GM19372 (cell line): ENCODE measurements around the gene NXPH1.
"Not testable (repeated sequence)": the region's sequence is repeated elsewhere in the genome, so short reads cannot be mapped to it uniquely, and the experiment has no call there.

Experiments used
- ATAC-seq: cut with Tn5 transposase; IDR thresholded peaks from one replicate; pipeline ENCODE4 v1.9.1; 2021; ENCODE audit warnings: mild to moderate bottlenecking, low read depth, moderate library complexity; ENCODE audit not compliant: unreplicated experiment

NXPH1 gene

DNA sequence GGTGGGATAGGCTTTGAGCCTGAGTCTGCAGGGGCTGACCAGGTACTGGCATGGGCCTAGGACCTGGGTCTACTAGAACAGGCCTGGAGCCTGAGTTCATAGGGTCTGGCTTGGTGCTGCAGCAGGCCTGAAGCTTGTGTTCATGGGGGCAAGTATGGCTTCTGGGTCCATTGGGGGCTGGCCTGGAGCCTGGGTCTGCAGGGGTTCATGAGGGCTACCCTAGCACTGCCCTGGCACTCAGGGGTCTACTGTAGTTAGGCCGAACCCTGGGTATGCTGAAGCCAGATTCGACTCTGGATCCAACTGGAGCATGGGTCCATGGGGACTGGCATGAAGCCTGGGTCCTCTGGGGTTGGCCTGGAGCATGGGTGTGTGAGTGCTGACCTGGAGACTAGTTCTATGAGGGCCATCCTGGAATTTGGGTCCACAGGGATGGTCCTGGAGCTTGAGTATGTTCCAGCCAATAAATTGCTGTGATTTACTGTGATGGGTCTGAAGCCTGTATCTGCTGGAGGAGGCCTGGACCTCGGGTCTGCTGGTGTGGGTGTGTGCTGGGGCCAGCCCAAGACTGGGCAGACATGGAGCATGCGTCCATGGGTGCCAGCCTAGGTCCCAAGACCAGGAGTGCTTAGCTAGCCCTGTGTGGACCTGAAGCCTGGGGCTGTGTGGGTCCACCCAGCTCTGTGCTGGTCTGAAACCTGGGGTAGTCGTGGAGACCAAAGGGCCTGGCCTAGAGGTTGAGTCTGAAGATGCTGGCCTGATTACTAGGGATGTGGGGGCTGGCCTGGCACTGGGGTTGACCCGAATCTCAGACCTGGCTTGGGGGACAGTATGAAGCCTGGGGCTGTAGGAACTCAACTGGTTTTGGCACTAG is 235.5 kb downstream of the NXPH1 start:
- ATAC-seq, result no peak

GRCh38 chr7:8669501-8669851 is 236.1 kb downstream of the NXPH1 start:
- no peak for ATAC-seq

DNA sequence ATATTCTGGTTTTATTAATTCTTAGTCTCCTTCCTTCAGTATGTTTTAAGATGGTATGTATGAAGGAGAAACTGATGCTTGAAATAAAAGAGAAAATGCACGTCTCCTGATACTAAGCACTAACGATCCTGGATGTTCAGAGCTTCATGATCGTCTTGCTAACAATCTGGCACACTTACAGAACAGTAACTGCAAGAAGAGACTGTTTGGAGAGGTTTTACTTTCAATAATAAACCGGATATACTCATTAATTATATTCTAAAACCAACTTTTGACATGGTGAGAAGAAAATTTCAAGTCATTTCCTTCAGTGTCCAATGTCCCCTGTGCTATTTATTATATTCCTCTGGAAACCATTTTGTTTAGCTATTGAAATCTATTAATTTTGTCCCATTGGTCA is 251.0 kb downstream of the NXPH1 start:
- ATAC-seq, result no peak

- no peak for ATAC-seq
These were observed 266.6 kb downstream of the NXPH1 start for GRCh38 chr7:8699875-8700624.

DNA sequence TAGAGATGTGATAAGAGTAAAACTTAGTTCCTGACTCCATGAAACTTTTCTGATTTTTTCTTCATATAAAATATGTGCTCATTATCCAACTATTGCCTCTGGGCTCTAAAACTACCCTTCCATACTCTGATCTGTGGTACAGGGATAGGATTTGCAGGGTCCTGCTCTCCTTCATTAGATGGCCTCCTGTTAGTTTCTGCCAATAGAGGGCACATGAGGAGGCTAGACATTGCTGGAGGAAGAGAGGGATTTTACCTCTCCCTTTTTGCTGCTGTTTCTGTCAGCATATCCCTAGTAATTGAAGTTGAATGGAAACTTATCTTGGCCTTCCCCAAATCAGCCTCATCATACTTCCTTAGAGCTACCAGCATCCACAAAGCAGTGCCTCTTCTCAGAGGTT is 269.4 kb downstream of the NXPH1 start:
- no peak for ATAC-seq

GRCh38 chr7:8710124-8710523 is 276.7 kb downstream of the NXPH1 start:
- ATAC-seq, result no peak

- no peak for ATAC-seq
These were observed 281.4 kb downstream of the NXPH1 start for GRCh38 chr7:8714791-8715190.

DNA sequence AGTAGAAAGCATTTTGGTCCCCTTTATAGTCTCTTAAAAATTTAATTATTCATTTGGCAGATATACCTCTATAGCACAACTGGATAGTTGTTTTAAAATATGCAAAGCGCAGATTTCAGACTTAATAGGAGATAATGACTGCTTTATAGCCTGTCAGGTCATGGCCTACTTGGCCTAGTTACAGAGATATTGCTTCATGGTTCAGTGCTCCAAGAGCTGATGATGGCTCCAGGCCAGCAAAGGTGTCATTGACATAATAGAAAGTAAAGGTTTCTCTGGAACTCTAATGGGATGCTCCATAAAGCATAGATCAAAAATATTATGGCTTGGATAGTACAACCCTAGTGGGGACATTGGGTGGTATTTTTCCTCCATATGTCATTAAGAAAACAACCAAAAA is 285.7 kb downstream of the NXPH1 start:
- ATAC-seq, result no peak

GRCh38 chr7:8724080-8724718 is 290.8 kb downstream of the NXPH1 start:
- peak; percentile 80 for ATAC-seq

- not testable (repeated sequence) for ATAC-seq
These were observed 298.3 kb downstream of the NXPH1 start for GRCh38 chr7:8731756-8732155.

GRCh38 chr7:8739837-8740236 is 306.4 kb downstream of the NXPH1 start:
- no peak for ATAC-seq

GRCh38 chr7:8742837-8743236 is 309.4 kb downstream of the NXPH1 start:
- ATAC-seq, result no peak

- no peak for ATAC-seq
These were observed 313.9 kb downstream of the NXPH1 start for GRCh38 chr7:8747338-8747737.

- no peak for ATAC-seq
These were observed 318.3 kb downstream of the NXPH1 start for GRCh38 chr7:8751557-8752231.

DNA sequence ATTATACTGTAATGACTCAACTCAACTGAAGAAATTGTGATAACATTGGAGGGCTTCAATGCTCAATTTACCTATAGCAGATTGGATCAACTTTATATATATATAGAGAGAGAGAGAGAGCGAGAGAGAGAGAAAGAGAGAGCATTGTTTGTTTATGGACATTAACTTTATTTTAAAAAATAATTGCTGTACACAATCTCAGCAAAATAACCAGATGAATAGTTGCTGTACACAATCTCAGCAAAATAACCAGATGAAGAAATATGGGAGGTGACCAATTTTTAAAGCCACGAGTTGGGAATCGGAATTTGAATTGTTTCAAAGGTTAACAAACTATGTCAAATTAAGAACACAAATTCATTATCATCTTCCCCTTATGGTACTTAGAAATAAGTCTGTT is 319.9 kb downstream of the NXPH1 start:
- ATAC-seq, result no peak

GRCh38 chr7:8761731-8762130 is 328.3 kb downstream of the NXPH1 start:
- no peak for ATAC-seq

- no peak for ATAC-seq
These were observed 329.4 kb downstream of the NXPH1 start for GRCh38 chr7:8762803-8763202.

DNA sequence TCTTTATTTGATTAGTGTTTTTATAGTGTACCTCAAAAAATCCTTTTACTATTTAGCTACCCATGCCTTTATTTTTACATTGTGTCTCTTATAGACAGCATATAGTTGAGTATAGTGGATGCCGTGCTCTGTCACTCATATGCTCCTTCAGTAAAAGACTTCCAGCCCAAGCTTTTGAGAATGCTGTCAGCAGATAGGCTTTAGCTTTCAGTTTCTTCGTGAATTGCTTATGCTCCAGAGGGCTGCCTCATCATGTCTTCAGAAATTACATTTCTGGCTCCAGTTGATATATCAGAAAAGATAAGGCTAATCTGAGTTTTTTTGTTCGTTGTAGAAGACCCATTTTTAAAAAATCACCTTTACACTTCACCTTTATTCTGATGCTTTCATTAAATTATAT is 332.0 kb downstream of the NXPH1 start:
- ATAC-seq, result no peak

- ATAC-seq, result no peak
These were observed 340.1 kb downstream of the NXPH1 start for GRCh38 chr7:8773518-8773917.

DNA sequence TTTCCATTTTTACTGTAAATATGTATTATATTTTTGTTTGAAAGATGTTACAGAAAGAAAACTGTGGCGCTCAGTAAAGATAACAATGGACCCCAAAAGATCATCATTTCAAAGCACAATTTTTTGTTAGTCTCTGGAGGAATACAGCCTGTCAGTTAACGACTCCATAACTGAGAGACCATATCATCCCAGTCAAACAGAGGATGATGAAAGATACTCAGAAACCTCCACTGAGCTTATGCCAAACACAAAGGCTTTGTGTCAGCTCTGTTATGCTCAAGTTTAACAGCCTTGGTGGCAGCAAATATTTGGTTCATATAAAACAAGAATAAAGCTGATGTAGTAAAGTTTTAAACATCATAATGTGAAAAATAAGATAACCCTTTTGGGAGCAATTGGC is 345.1 kb downstream of the NXPH1 start:
- no peak for ATAC-seq

DNA sequence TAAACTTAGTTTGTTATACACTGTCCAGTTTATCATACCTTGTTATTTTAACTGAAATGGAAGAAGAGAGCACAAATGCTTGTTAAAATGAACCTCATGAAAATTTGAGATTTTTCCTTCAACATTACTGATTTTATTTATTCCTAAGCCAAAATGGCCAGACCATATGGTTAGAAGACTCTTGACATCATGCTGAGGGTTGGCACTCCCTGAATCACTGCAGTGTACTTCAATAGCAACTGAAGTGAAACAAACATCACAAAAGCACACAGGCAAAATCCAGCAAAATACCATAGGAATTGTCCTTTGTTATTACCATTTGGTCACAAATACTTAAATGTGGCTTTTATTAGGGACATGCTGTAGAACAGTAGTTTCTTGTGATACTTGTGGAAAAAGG is 347.8 kb downstream of the NXPH1 start:
- no peak for ATAC-seq
